Measurements from ENCODE around the gene FIGNL2.

The FIGNL2 gene

GRCh38 chr12:51869931-51870330, 21.4 kb upstream of the FIGNL2 start:
- no peak overlapping the region for H3K4me3 ChIP-seq (ENCODE audit: low read length)
- no peak for DNase-seq (ENCODE audit: low read depth)
- TF ChIP-seq, protein P1, sequence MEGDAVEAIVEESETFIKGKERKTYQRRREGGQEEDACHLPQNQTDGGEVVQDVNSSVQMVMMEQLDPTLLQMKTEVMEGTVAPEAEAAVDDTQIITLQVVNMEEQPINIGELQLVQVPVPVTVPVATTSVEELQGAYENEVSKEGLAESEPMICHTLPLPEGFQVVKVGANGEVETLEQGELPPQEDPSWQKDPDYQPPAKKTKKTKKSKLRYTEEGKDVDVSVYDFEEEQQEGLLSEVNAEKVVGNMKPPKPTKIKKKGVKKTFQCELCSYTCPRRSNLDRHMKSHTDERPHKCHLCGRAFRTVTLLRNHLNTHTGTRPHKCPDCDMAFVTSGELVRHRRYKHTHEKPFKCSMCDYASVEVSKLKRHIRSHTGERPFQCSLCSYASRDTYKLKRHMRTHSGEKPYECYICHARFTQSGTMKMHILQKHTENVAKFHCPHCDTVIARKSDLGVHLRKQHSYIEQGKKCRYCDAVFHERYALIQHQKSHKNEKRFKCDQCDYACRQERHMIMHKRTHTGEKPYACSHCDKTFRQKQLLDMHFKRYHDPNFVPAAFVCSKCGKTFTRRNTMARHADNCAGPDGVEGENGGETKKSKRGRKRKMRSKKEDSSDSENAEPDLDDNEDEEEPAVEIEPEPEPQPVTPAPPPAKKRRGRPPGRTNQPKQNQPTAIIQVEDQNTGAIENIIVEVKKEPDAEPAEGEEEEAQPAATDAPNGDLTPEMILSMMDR (IDR thresholded peaks at IDR 0.05; ENCODE audit: insufficient read depth, low read depth, low read length, missing control alignments): no peak

DNA sequence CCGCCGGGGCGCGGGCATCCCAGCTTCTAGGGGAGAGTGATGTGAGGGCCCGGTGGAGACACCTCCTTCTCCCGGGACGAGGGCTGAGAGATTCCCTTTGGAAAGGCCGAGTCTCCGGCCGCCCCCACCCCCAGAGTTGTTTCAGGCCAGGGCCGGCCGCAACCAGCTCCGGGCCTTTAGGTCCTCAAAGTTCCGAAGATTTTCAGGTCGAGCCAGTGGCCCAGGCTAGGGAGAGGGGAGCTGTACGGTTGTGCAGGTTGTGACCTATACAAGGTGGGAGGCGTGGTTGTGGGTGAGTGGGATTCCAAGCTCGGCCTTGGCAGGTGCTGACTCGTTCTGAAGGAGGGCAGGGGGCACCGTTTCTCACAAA, 21.0 kb upstream of the FIGNL2 start:
- H3K4me3 ChIP-seq (ENCODE audit: low read length): no peak overlapping the region
- DNase-seq (ENCODE audit: low read depth): no peak
- TF ChIP-seq, protein P1 (IDR thresholded peaks at IDR 0.05; ENCODE audit: insufficient read depth, low read depth, low read length, missing control alignments): no peak

- H3K4me3 ChIP-seq (ENCODE audit: low read length): no peak overlapping the region
- no peak for DNase-seq (ENCODE audit: low read depth)
- TF ChIP-seq, protein P1 (IDR thresholded peaks at IDR 0.05; ENCODE audit: insufficient read depth, low read depth, low read length, missing control alignments): no peak
Measured at GRCh38 chr12:51868821-51869495, 20.4 kb upstream of the FIGNL2 start.

DNA sequence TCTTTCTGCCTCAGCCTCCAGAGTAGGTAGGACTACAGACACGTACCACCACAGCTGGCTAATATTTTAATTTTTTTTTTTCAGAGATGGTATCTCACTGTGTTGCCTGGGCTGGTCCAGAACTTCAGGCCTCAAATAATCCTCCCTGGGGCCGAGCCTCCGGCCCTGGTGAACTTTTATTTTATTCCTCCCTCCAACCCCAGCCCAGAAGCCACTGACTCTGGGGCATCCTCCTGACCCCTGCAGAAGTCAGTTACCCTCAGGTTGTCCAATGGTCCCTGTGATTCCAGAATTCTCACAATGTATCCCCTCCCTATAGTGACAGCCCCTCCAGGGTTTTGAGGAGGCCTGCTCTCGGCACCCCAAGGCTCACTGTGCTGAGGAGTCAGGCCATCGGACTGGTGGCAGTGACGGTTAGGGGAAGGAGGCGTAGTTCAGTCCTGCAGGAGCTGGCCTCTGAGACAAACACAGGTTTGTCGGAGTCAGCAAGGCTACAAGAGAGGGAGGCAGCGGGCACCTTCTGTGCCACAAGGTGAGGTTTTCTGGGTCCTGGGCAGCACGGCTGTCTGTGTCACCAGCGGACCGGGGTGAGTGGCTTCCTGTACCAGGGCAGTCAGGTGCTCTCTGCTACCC, 19.4 kb upstream of the FIGNL2 start:
- no peak overlapping the region for H3K4me3 ChIP-seq (ENCODE audit: low read length)
- TF ChIP-seq, protein P1 (IDR thresholded peaks at IDR 0.05; ENCODE audit: insufficient read depth, low read depth, low read length, missing control alignments): no peak
- DNase-seq (ENCODE audit: low read depth): no peak

DNA sequence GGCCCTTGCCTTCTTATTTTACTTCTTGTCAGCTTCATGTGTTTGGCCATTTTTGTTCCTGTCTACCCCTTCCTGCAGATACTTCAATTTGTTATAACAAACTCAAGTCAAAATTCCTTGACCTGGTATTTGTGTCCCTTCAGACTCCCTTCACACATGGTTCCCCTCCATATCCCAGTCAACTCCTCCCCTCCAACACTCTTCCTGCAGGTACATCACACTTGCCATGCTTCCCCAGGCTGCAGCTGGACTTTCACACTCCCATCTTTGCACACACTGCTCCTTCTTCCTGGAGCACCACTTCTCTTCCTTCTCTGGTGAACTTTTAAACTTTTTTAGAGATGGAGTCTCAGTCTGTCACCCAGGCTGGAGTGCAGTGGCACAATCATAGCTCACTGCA, 18.9 kb upstream of the FIGNL2 start:
- TF ChIP-seq, protein P1 (IDR thresholded peaks at IDR 0.05; ENCODE audit: insufficient read depth, low read depth, low read length, missing control alignments): no peak
- H3K4me3 ChIP-seq (ENCODE audit: low read length): no peak overlapping the region
- DNase-seq (ENCODE audit: low read depth): no peak

DNA sequence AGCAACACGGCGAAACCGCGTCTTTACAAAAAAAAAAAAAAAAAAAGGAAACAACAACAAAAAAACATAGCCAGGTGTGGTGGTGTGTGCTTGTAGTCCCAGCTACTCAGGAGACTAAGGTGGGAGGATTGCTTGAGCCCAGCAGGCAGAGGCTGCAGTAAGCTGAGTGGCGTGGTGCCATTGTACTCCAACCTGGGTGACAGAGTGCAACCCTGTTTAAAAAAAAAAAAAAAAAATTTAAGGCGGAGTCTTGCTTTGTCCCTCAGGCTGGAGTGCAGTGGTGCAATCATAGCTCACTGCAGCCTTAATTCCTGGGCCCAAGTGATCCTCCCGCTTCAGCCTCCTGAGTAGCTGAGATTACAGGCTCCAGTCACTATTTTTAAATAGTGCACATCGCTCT, 18.2 kb upstream of the FIGNL2 start:
- H3K4me3 ChIP-seq (ENCODE audit: low read length): no peak overlapping the region
- TF ChIP-seq, protein P1 (IDR thresholded peaks at IDR 0.05; ENCODE audit: insufficient read depth, low read depth, low read length, missing control alignments): no peak
- no peak for DNase-seq (ENCODE audit: low read depth)

- no peak overlapping the region for H3K4me3 ChIP-seq (ENCODE audit: low read length)
- DNase-seq (ENCODE audit: low read depth): no peak
- TF ChIP-seq, protein P1 (IDR thresholded peaks at IDR 0.05; ENCODE audit: insufficient read depth, low read depth, low read length, missing control alignments): no peak
Measured at GRCh38 chr12:51866324-51866723, 17.8 kb upstream of the FIGNL2 start.

Data from epithelial cell of esophagus (primary cell).